Lower leg skin (tissue), 4 donors: ENCODE results near the gene CCDC89. TPM values are rescaled to one million over a fixed set of nuclear protein-coding genes. Genes with fewer than 3 reads are reported as not detected.
"Not testable (repeated sequence)": the region's sequence is repeated elsewhere in the genome, so short reads cannot be mapped to it uniquely, and the experiment has no call there.

Experiments used
- DNase-seq, 2 donors: peaks; one replicate each; pipeline ENCODE4 v3.0.0-alpha.2; 2019; ENCODE audit warnings: low spot score in 2 of 2
- H3K4me3 ChIP-seq: fragments of 200-600 bp; sonication (generic); 2 replicates; pipeline ENCODE4 v1.5.1; 2017; ENCODE audit warnings: mild to moderate bottlenecking, low read depth; ENCODE audit not compliant: poor library complexity, severe bottlenecking
- POLR2A ChIP-seq, 2 donors: fragments of 450-650 bp; IDR thresholded peaks; one replicate each; pipeline ENCODE4 v1.6.1; 2016 to 2017; ENCODE audit warnings: antibody characterized with exemption in 2 of 2, mild to moderate bottlenecking in 1 of 2, moderate library complexity in 1 of 2
- WGBS, 2 donors: methylation state at CpG; one replicate each; pipeline ENCODE4 v1.1.5; 2018; 5-methylcytosine and 5-hydroxymethylcytosine counted together
- intact Hi-C: fragments of 100-400 bp; cut with DNase I; formaldehyde crosslinking; loops from one replicate; pipeline ENCODE4 v1.15.0; 2023; ENCODE audit warnings: low total_unique reads
- total RNA-seq, 4 donors: library from RNA; depleted of rRNA; stranded (reverse); fragments of >200 nt; gene quantifications; one replicate each; pipeline ENCODE4 v1.1.0, GENCODE V29; 2016
- TF ChIP-seq, protein P1 (sequence below), 3 donors: fragments of 450-650 bp; IDR thresholded peaks; one replicate each; pipeline ENCODE4 v1.5.1; 2016; ENCODE audit warnings: antibody characterized with exemption in 3 of 3, mild to moderate bottlenecking in 3 of 3, moderate library complexity in 2 of 3

The CCDC89 gene
- total RNA-seq, 4 donors from 2014 or later, result 0.21 to 3.4 (median 1.0) TPM

- WGBS, 2 donors, result 76 to 82% methylated on average over 8 of the region's 8 CpGs
- intact Hi-C loops, result no loop called here
- no peak for TF ChIP-seq POLR2A (IDR thresholded peaks at IDR 0.05)
- TF ChIP-seq, protein P1, sequence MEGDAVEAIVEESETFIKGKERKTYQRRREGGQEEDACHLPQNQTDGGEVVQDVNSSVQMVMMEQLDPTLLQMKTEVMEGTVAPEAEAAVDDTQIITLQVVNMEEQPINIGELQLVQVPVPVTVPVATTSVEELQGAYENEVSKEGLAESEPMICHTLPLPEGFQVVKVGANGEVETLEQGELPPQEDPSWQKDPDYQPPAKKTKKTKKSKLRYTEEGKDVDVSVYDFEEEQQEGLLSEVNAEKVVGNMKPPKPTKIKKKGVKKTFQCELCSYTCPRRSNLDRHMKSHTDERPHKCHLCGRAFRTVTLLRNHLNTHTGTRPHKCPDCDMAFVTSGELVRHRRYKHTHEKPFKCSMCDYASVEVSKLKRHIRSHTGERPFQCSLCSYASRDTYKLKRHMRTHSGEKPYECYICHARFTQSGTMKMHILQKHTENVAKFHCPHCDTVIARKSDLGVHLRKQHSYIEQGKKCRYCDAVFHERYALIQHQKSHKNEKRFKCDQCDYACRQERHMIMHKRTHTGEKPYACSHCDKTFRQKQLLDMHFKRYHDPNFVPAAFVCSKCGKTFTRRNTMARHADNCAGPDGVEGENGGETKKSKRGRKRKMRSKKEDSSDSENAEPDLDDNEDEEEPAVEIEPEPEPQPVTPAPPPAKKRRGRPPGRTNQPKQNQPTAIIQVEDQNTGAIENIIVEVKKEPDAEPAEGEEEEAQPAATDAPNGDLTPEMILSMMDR (IDR thresholded peaks at IDR 0.05), result no peak
- DNase-seq, result no peak
- no peak overlapping the region for H3K4me3 ChIP-seq
These were observed 13.7 kb downstream of the CCDC89 start for GRCh38 chr11:85672105-85672902.

DNA sequence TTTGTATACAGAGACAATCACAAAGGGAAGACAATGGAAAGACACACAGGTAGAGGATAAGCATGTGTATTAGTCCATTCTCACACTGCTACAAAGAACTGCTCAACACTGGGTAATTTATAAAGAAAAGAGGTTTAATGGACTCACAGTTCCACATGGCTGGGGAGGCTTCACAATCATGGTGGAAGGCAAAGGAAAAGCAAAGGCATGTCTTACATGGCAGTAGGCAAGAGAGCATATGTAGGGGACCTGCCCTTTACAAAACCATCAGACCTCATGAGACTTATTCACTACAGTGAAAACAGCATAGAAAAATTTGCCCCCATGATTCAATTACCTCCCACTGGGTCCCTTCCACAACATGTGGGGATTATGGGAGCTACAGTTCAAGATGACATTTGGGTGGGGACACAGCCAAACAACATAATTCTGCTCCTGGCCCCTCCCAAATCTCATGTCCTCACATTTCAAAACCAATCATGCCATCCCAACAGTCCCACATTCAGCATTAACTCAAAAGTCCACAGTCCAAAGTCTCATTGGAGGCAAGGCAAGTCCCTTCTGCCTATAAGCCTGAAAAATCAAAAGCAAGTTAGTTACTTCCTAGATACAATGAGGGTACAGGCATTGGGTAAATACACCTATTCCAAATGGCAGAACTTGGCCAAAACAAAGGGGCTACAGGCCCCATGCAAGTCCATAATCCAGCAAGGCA lies 14.9 kb downstream of the CCDC89 start:
- intact Hi-C loops, DNase-seq, H3K4me3 ChIP-seq: not testable (repeated sequence)

DNA sequence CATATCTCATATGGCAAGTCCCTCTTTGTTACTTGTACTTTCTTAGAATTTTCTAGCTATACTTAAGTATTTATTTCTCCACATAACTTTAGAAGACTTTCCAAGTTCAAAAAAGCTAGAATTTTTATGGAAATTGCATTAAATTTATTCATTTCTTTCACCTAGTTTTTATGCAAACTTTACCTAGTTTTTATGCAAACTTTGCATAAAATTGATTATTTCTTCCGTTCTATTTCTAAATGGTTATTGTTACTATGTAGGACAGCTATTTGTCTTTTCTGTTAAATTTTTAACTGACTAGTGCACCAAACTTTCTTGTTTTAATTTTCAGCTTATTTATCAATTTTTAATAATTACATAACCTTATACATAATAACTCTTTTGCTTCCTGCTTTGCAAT lies 17.8 kb downstream of the CCDC89 start:
- intact Hi-C loops, result no loop called here
- no peak overlapping the region for H3K4me3 ChIP-seq
- WGBS, 2 donors, result 96 to 97% methylated on average over 1 of the region's 1 CpG
- TF ChIP-seq POLR2A (IDR thresholded peaks at IDR 0.05), result no peak
- TF ChIP-seq, protein P1 (IDR thresholded peaks at IDR 0.05), result no peak
- DNase-seq, result no peak

DNA sequence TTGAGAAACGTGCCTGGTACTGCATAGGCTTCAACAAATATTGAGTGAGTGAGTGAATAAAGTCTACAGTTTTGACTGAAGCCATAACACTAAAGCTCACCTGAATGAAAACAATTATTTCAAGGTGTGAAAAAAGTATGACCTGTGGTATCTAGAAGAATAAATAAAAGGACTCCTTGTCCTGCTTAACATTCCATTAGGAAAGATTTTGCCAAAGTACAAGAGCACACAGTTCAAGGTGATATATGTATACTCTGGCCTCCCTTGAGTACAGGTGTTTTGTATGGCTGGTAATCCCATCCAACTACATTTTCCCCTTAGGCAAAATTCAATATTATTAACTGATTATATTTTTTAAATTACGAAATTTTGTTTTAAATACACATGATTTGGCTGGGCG lies 19.3 kb downstream of the CCDC89 start:
- no peak for DNase-seq
- no peak for TF ChIP-seq POLR2A (IDR thresholded peaks at IDR 0.05)
- TF ChIP-seq, protein P1 (IDR thresholded peaks at IDR 0.05), result no peak
- intact Hi-C loops, result no loop called here
- WGBS, 2 donors, result 79 to 89% methylated on average over 3 of the region's 3 CpGs
- no peak overlapping the region for H3K4me3 ChIP-seq

DNA sequence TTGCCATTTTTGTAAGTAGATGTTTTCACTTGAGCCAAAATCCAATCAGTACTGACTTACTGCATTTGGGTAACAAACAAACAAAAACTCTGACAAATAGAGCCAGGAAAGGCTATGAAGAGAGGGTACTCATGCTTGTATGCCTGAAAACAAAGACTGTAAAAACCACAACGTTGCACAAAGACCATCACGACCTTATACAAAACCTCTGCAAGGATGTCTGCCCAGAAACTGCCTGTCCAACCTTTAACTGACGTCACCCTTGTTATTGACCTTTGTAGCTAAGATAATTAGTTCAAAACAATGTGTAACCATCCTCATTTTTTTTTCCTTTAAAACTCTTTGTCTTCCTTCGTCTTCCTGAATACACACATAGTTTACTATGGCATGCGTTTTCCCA lies 20.3 kb downstream of the CCDC89 start:
- no peak for DNase-seq

More for the DNA sequence above, 20.3 kb downstream of the CCDC89 start:
- WGBS, 2 donors, result 82 to 84% methylated on average over 5 of the region's 5 CpGs
- no peak for TF ChIP-seq POLR2A (IDR thresholded peaks at IDR 0.05)
- TF ChIP-seq, protein P1 (IDR thresholded peaks at IDR 0.05), result no peak
- intact Hi-C loops, result no loop called here
- H3K4me3 ChIP-seq, result no peak overlapping the region
